Esophagus (tissue), 2 donors: ENCODE measurements around the gene VOPP1. TPM values are rescaled to one million over a fixed set of nuclear protein-coding genes. Genes with fewer than 3 reads are reported as not detected.

Source experiments
- H3K27ac ChIP-seq, 2 donors: one replicate each; pipeline ENCODE4 v1.5.1; 2013; ENCODE audit warnings: low read depth in 2 of 2, mild to moderate bottlenecking in 2 of 2, inconsistent platforms in 1 of 2, low read length in 1 of 2, moderate library complexity in 1 of 2
- H3K27me3 ChIP-seq, 2 donors: one replicate each; pipeline ENCODE4 v1.6.1; 2013; ENCODE audit warnings: low read length in 2 of 2, control low read depth in 1 of 2, mild to moderate bottlenecking in 1 of 2; ENCODE audit not compliant: insufficient read depth in 2 of 2, control insufficient read depth in 1 of 2
- H3K36me3 ChIP-seq, 2 donors: one replicate each; pipeline ENCODE4 v1.6.1; 2013; ENCODE audit warnings: low read length in 1 of 2; ENCODE audit not compliant: control insufficient read depth in 2 of 2, insufficient read depth in 2 of 2
- H3K4me1 ChIP-seq, 2 donors: one replicate each; pipeline ENCODE4 v1.6.1; 2013; ENCODE audit warnings: low read length in 1 of 2; ENCODE audit not compliant: control insufficient read depth in 2 of 2, insufficient read depth in 2 of 2
- H3K4me3 ChIP-seq, 2 donors: one replicate each; pipeline ENCODE4 v1.5.1; 2013; ENCODE audit warnings: low read length in 2 of 2, mild to moderate bottlenecking in 2 of 2, low read depth in 1 of 2, moderate library complexity in 1 of 2
- H3K9me3 ChIP-seq, 2 donors: one replicate each; pipeline ENCODE4 v1.6.1; 2013; ENCODE audit warnings: mild to moderate bottlenecking in 2 of 2, low read depth in 1 of 2, low read length in 1 of 2, moderate library complexity in 1 of 2; ENCODE audit not compliant: control insufficient read depth in 2 of 2, insufficient read depth in 1 of 2
- WGBS, 2 donors: extraction: QIAGEN DNeasy Blood & Tissue Kit; methylation state at CpG; one replicate each; pipeline ENCODE4 v1.1.7; 2013; 5-methylcytosine and 5-hydroxymethylcytosine counted together
- polyA plus RNA-seq, 2 donors: library from polyadenylated mRNA; stranded (reverse); fragments of 200-250 nt; gene quantifications; one replicate each; pipeline ENCODE4 v1.2.3, GENCODE V29; 2013
- donor health status: healthy with polysubstance abuse.
- donor health status: Bipolar disorder and iron deficiency.

VOPP1 gene
- polyA plus RNA-seq, 2 donors = 7.5 to 10.8 TPM

DNA sequence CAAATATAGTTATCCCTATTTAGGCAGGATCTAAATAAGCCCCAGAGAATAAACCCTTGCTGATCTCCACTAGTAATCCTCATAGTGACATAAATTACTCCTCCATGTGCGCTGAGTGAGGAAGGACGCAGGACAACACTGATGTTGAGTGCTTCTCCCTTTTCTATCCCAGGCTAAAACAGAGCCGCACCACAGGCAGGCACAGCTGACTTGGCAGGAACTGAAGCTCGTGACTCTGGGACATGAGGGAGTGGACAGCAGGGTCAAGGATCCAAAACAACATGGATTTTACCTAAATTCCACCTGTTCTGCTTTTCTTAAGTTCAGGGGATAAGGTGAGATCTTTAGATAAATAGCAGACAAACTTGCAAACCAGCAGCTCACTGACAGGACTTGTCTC is 46.0 kb downstream of the VOPP1 start:
- no peaks in the 10 kb centered on the region for H3K36me3 ChIP-seq
- no peak overlapping the region for H3K4me3 ChIP-seq
- H3K9me3 ChIP-seq = no peaks in the 10 kb centered on the region
- H3K27ac ChIP-seq = no peak overlapping the region
- H3K4me1 ChIP-seq = peaks cover 2 to 6% of the 10 kb centered on the region in 2 donors
- WGBS, 2 donors = 89 to 91% methylated on average over 4 of the region's 4 CpGs
- H3K27me3 ChIP-seq = no peaks in the 10 kb centered on the region

DNA sequence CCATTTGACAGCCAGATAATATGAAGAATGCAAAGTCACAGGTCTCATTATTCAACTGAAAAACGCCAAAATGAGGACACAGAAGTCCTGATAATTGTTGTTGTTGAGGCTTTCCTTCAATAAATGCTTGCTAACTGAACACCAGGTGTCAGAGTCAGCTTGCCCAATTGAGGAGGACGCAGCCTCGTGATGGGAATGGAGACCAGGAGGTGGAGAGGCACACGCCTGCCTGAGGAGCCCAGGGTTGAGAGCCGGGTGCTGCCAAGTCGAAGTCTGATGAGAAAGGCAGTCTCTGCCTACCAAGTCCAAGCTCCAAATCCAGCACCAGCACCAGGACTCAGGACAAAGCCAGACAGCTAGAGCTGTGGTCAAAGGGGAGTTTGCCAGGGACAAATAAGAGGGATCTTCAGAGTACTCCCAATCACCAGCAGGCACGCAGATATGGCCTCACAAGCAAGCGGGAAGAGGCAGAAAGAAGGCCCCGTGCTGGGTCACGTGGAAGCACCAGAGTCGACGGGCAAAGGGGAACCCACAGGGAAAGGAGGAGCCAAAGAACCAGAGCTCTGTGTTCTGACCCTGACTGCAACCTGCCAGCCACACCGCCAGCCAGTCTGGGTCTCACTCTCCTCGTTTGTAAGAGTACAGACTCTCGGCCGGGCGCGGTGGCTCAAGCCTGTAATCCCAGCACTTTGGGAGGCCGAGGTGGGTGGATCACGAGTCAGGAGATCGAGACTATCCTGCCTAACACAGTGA is 47.6 kb downstream of the VOPP1 start:
- H3K4me3 ChIP-seq = no peak overlapping the region

DNA sequence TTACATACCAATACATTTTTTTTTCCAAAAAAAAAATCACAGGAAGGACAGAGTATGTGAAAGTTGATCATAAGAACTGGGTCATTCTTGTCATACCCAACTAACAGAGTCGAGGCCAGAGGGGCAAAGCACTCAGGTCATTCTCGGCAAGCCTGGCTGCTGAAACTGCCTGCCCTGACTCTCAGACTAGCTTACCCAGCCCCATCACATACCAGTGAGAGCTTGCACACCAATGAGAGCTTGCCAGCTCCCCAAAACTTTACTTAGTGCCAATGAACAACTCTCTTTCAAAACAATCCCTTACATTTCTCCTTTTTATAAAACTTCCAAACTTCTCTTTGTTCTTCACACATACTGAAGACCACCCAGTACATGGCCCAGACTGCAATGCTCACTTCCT is 48.9 kb downstream of the VOPP1 start:
- peaks cover 0 to 2% of the 10 kb centered on the region in 2 donors for H3K36me3 ChIP-seq
- peaks cover 2 to 6% of the 10 kb centered on the region in 2 donors for H3K4me1 ChIP-seq
- H3K9me3 ChIP-seq = no peaks in the 10 kb centered on the region
- 49 to 64% methylated on average over 2 of the region's 2 CpGs for WGBS, 2 donors
- H3K4me3 ChIP-seq = no peak overlapping the region
- H3K27me3 ChIP-seq = no peaks in the 10 kb centered on the region
- H3K27ac ChIP-seq = no peak overlapping the region

More for the DNA sequence above, 47.6 kb downstream of the VOPP1 start:
- Histone ChIP-seq H3K36me3 (no peaks in the 10 kb centered on the region), H3K4me1 (peaks cover 2 to 6% of the 10 kb centered on the region in 2 donors), H3K9me3 (no peaks in the 10 kb centered on the region), H3K27ac (no peak overlapping the region), H3K27me3 (no peaks in the 10 kb centered on the region)
- 90% methylated on average over 21 of the region's 21 CpGs for WGBS, 2 donors

DNA sequence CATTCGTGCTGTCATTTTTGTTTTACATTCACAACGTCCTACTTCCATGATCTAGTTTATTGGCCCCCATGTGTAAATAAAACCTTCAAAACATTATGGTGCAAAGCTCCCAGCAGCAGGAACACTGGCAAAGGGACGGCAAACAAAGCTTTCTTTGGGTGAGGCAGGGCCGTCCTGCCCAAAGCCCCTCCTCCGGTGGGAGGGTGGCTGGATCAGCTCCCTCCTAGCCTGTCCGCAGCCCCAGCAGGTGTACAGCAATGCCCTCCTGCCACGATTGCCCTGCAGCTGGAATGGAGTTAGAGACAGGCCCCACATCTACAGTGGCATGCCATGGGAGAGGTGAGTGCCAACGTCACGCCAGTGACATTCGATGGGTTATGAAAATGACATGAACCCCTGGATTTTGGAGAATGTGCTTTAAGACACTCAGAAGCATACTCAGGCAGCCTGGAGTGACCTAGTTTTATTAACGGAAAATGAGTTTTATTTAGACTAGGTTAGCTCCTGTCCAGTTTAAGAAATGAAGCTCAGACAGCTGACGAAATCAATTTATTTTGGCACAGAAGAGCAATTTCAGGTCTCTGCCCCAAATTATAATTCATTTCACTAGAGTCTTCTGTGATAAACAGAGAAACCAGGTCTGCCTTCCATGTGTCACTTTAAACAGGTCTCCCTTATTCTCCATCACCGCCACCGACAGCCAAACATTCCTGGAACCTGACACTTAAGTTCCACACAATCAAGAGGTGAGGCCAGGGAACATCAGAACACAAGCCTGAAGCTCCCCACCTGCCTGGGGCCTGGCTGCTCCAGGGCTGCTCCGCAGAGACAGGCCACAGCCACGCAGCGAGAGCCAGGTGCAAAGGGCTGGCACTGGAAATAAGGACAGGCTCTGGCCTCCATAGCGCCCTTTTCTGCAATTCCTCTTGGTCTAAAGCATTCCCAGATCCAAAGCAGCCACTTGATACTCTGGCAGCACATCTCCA is 50.1 kb downstream of the VOPP1 start:
- Histone ChIP-seq H3K4me1 (peaks cover 2 to 6% of the 10 kb centered on the region in 2 donors), H3K36me3 (peaks cover 0 to 4% of the 10 kb centered on the region in 2 donors), H3K27me3 (no peaks in the 10 kb centered on the region), H3K27ac (no peak overlapping the region), H3K4me3 (no peak overlapping the region), H3K9me3 (no peaks in the 10 kb centered on the region)
- WGBS, 2 donors = 81 to 86% methylated on average over 18 of the region's 18 CpGs

DNA sequence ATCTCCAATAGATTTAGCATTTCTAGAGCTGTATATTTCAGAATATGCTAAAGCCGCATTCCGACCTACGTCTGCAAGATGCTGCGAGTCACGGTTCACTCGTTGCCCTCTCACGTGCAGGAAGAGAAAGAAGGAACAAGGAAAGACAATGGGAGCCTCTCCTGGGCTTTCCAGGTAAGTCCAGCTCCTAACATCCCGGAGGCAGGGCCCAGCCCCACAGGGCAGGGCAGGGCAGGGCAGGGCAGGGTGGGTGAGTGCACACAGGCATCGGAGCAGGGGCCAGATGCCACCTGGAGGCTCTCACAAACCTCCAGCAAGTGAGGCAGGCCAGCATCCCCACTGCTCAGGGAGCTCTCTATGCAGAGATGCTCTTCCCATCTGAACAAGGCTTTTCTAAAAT is 50.8 kb downstream of the VOPP1 start:
- peaks cover 2 to 6% of the 10 kb centered on the region in 2 donors for H3K4me1 ChIP-seq
- no peaks in the 10 kb centered on the region for H3K27me3 ChIP-seq
- H3K36me3 ChIP-seq = peaks cover 0 to 5% of the 10 kb centered on the region in 2 donors
- H3K9me3 ChIP-seq = no peaks in the 10 kb centered on the region
- H3K27ac ChIP-seq = no peak overlapping the region
- no peak overlapping the region for H3K4me3 ChIP-seq
- WGBS, 2 donors = 72 to 75% methylated on average over 9 of the region's 9 CpGs

DNA sequence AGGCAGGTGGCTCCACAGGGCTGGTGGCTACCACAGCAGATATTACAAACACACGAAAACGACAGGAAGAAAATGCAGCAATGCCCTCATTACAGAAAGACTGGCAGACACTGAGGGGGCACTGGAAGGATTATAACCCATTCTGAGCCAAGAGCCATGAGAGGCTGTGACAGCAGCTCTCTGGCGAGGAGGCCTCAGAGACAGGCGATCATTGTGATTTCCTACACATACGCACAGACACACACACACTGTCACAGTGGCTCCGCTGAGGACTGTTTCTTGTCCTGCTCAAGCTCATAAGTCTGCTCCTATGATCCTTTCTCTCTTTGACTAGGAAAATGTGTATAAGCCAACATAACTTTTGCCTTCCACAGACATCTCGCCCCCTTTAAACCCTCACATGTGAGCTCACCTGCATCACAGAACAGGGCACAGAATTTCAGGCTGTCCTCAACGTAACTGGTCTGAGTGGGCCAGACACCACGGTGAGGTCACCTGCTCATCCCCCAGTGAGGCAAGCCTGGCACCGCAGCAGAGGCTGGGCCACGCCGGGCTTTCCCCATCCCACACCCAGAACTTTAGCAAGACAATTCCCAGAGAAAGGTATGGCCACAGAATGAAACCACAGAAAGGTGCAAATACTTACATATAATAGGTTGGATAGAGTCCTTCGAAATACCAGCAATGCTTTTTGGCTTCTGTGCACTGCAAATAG is 51.7 kb downstream of the VOPP1 start:
- Histone ChIP-seq H3K36me3 (peaks cover 0 to 7% of the 10 kb centered on the region in 2 donors), H3K4me3 (no peak overlapping the region), H3K4me1 (peaks cover 2 to 6% of the 10 kb centered on the region in 2 donors), H3K27me3 (no peaks in the 10 kb centered on the region), H3K27ac (no peak overlapping the region), H3K9me3 (no peaks in the 10 kb centered on the region)
- 91% methylated on average over 13 of the region's 13 CpGs for WGBS, 2 donors

DNA sequence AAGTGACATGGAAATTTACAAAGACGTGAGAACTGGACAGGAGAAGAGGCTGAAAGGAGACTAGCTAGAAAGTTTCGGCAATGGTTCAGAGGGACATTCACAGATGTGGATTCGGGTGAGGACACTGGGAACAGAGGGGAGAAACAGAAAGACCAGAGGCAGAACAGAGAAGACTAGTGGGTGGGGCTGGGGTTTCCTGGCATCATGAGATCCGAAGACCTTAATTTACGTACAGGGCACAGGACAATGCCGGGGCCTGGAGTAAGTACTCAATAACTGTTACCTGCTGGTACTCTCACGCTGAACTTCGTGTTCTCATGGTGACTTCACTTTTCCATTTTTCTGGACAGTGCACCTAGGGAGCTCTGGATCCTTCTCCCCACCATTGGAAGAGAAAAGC is 53.5 kb downstream of the VOPP1 start:
- 93 to 96% methylated on average over 8 of the region's 8 CpGs for WGBS, 2 donors
- no peaks in the 10 kb centered on the region for H3K9me3 ChIP-seq
- H3K4me1 ChIP-seq = peaks cover under 1 to 5% of the 10 kb centered on the region in 2 donors
- peaks cover 0 to 9% of the 10 kb centered on the region in 2 donors for H3K36me3 ChIP-seq
- H3K4me3 ChIP-seq = no peak overlapping the region
- no peak overlapping the region for H3K27ac ChIP-seq
- no peaks in the 10 kb centered on the region for H3K27me3 ChIP-seq

DNA sequence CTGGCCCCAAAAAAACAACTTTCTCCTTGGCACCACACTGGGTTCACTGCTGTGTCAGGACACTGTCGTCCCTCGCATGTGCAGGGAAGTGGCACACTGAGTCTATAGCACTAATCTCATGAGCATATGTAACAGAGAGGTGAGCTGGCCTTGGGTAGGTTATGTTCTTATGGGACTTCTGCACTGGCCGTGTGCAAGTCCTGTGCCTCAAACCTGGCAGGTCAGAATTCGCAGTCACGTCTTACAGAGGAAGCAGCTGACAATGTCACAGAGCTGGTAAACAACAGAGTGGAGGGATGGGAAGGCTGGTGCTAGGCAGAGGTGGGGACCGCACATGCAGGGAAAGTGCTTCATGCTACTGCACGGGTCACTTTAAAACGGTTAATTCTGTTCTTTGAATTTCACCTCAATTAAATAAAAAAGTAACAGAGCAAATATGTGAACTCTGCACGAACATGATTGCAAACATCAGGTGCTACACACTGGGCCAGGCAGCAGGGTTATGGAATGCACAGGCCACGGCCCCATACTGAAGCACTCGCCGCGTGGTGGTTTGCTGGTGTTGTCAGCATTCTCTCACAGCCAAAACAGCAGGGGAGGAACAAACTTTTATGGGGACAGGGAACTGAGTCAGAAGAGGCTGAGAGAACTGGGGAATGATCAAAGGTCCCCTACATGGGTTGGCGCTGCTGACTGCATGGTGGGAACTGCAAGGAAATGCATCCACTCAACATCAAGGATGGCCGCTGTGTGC is 54.2 kb downstream of the VOPP1 start:
- Histone ChIP-seq H3K9me3 (no peaks in the 10 kb centered on the region), H3K4me1 (peaks cover 0 to 3% of the 10 kb centered on the region in 2 donors), H3K36me3 (peaks cover 0 to 9% of the 10 kb centered on the region in 2 donors), H3K27me3 (no peaks in the 10 kb centered on the region), H3K27ac (no peak overlapping the region), H3K4me3 (no peak overlapping the region)
- 90 to 91% methylated on average over 15 of the region's 15 CpGs for WGBS, 2 donors
